EH (cell line): ENCODE results near the gene ANKRD13C.

Experiments used
- DNase-seq: peaks from one replicate; pipeline ENCODE4 v3.0.0-alpha.2; 2015; ENCODE audit warnings: low read depth

ANKRD13C gene

GRCh38 chr1:70220015-70220414 is 134.5 kb downstream of the ANKRD13C start:
- DNase-seq, result no peak

- no peak for DNase-seq
These were observed 143.0 kb downstream of the ANKRD13C start for GRCh38 chr1:70211541-70211940.

GRCh38 chr1:70210820-70211219 is 143.7 kb downstream of the ANKRD13C start:
- no peak for DNase-seq
